Smooth muscle cell of the brain vasculature (primary cell): Measurements from ENCODE around the gene SGIP1.

ENCODE experiments used
- DNase-seq: peaks from one replicate; pipeline ENCODE4 v3.0.0-alpha.2; 2012; ENCODE audit warnings: low read depth, low spot score

Gene SGIP1

DNA sequence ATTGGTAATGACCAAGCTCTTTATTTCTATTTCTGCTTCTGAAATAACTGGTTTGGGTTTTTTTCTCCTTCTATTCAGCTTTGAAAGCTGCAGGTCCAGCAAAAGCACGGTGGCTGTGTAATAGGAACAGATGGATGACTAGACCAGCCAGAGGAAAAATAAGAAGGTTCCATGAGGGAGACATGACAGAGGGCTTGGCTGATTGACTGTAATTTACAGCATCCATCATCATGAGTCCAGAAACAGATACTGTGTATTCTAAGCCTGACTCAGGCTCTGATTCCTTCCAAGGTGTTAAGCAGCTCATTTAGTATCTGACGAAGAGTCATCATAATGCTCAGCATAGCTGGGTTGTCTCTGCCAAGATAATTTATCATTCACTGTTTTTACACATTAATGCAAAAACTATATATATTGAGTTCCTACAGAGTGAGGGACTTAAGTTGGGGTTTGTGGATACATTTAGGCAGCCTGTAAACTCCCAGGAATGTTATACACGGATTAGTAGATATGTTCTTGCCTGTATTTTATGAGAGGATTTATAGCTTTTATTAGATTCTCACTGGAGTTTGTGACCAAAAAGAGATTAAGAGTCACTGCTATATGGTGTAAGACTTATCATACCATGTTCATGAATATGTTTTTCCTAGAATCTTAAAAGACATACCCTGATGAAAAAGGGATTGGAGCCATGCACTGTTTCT is 72.6 kb downstream of the SGIP1 start:
- DNase-seq, result no peak

DNA sequence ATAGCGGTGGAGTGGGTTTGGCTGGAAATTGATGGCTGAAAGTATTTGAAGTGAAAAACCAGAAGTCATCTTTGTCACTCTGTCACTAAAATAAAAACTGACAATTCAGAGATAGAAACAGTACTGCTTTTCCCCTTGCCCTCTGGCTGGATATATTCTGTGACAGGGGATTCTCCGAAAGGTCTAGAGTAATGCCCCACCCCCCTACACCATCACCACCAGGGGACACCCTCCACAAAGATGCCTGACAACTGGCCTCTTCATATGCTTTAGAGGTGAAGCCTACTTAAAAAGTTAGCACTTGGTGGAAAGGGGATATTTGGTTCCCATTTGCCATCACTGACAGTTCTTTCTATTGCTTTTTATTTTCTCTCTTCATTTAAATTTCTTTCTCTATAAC is 73.5 kb downstream of the SGIP1 start:
- DNase-seq, result no peak

DNA sequence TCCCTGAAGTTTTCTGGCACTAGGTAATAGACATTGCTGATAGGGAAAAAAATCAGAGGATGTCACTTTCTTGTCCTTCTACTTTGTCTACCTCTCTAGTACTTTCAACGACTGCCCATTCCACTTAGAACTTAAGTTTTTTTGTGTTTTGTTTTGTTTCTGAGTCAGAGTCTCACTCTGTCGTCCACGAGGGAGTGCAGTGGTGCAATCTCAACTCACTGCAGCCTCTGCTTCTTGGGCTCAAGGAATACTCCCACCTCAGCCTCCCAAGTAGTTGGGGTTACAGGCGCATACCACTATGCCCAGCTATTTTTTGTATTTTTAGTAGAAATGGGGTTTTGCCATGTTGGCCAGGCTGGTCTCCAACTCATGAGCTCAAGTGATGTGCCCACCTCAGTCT is 79.2 kb downstream of the SGIP1 start:
- no peak for DNase-seq

DNA sequence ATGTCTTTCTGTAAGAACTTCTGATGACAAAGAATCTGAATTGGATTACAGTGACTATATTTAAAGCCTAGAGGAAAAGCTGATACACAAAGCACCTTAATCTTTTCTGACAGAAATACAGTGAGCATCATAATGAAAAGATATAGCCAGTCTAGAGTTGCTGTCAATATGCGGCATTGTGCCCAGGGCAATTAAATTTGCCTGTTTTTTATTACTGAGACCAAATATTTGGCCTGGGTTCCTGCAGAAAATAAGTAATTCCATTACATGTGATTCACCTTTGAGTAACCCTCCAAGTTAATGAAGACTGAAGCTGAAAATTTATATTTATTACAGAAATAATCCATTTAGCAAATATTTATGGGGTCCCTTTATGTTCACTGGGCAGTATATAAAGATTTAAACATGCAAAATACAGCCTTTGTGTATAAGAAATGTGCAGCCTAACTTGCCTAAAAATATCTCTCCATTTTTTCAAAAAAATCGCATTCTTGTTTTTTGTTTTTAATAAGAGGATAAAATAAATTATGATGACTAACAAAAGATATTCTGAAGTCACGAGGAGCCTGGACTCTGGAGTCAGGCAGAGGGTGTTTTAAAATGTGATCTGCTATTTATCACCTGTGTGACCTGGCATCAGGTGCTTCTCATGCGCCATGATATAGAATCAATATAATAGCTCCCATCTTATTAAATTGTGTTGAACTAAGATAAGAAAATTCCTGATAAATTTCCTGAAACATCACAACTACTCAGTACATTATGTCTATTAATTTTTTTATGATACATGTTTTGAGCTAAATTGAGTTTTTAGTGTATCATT is 83.6 kb downstream of the SGIP1 start:
- no peak for DNase-seq

DNA sequence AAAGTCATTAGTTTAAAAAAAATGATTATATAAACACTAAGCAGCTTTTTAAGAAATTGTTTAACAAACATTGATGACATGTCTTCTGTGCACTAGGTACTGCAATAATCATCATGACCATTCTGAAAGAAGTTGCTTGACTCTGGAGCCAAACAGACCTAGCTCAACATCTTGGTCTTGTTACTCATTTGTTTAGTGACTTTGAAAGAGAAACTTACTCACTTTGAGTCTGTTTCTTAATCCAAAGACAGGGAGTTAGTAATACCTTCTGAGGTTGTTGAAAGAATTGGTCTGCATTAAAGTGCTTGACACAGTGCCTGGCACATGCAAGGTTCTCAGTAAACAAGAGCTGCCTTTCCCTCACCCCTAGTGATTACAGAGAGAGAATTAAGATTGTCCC is 84.4 kb downstream of the SGIP1 start:
- no peak for DNase-seq

DNA sequence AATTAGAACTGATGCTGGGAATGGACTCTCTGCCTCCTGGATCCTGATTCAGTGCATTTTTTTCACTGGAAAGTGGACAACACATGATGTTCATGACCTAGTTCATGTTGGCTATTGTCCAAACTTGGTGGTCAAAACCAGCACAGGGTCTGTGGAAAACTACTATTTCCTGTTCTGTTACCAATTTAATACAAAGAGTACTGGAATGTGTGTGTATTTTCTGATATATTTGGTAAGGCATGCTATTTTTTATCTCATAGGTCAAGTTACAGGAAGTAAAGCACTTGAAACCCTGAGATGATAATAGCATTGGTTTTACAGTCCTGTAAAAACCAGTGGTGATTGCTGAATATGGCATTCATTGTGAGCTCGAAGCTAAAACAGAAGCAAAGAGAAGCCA is 89.9 kb downstream of the SGIP1 start:
- DNase-seq, result no peak

DNA sequence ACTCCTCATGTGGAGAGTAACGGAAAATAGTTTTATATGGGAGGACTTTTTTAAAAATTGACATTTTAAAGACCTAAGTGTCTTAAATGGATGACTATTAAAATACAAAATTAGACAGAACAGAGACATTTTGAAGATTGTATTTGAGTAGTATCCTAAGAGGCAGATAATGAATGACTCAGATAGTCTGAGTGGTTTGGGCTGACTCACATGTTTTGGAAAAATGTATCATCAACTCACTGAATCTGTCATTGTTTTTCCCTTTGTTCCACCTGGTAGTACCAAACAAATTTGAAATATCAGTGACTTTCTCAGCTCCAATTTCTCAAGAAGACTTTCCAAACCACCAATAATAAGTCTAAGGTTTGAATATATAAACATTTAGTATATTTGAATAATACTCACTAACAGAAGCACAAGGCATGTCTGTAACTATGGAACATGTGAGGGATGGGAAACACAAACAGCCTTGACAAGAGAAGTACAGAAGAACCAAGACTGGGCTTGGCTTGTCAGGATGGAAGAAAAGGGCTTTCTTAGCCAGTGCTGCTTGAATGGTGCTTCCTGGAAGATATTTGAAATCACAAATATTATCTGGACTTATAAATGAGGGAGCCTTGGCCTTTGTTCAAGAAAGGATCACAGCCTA is 90.6 kb downstream of the SGIP1 start:
- no peak for DNase-seq

DNA sequence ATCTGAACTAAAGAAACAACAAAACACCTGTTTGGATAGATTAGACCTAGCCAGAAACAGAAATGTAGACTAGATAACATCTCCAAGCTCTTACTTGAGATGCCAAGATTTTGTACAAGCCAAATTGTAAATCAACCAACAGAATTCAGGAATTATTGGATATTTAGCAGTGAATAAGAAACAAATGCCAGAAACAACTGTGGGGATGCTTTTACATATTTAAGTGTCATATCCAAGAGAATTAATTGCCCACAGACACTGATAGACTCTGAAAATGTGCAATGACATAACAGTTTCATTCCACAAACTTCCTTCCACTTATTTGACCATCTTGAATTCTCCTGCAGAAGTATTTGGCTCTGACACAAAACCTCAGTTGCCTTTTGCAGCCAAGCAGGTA is 92.3 kb downstream of the SGIP1 start:
- no peak for DNase-seq

DNA sequence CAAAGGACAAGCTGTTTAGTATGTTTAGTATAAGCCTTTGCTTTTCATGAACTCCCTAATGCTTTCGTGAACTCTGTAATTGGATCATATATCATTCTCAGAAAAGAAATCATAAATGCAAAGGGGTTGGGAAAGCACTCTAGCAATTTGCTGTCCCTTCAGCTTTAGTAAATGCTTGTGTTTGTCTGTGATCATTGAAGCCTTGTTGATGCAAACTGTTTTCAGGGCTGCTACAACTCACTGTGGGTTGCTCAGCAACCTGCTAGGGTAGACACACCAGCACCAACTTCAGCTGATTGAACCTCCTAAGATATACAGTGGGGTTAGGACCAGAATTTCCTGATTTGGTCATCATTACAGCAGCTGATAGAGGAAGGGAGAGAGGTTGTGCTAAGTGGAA is 95.0 kb downstream of the SGIP1 start:
- no peak for DNase-seq

DNA sequence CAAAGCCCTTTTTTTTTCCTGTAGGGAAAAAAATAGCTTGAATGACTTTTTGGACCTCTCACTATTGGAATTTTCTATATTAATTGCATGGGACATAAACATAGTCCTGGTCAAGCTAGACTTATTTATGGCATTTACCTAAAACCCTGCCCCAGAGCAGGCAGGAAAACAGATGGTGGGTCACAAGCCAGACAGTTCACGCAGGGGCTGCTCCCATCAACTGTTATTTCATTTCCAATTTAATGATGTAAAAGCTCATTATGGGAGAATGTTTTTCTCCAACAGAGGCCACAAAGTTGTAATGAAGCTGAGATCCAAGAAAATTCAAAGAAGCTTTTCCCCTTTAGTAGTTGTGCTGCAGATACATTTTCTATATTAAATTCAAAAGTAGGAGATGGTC is 99.2 kb downstream of the SGIP1 start:
- no peak for DNase-seq

DNA sequence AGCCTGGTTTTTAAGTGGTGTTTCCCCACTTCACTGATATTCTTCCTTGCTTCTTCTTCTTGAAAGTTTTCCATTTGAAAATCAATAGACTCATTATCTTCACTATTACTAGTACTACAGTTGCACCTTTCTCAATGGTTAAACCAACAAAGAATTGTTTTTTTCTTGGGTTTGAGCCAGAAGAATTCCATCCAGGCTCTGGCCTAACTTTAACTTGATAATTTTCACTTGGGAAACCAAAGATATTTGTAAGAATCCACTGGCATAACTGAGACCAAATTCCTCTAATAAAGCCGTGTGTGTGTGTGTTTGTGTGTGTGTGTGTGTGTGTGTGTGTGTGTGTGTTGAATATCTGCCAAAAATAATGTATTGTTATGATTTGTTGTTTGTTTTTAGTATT is 103.2 kb downstream of the SGIP1 start:
- no peak for DNase-seq

DNA sequence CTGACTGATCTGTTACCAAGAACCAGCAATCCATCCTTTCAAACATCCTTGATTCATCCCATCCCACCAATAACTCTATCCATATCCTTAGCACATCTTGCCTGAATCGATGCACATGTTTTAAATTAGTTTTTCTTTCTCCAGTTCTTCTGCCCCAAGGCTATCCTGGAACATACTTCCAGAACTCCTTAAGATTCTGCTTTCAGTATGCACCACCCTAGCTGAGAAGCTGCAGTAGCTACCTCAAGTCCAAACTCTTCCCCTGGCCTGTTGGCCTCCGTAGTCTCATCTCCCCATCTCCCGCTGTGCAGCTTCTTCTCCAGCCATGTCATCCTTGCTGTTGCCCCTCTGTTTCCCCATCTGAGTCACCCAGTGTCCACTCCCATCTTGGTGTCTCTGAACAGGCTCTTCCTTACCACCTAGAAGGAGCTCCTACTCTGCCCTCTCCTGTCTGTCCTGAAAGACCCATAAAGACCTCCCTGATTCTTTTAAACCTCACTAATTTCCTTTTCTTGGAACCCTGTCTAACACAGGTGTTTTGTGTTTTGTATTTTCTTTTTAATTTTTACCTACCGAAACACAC is 108.0 kb downstream of the SGIP1 start:
- DNase-seq, result no peak

DNA sequence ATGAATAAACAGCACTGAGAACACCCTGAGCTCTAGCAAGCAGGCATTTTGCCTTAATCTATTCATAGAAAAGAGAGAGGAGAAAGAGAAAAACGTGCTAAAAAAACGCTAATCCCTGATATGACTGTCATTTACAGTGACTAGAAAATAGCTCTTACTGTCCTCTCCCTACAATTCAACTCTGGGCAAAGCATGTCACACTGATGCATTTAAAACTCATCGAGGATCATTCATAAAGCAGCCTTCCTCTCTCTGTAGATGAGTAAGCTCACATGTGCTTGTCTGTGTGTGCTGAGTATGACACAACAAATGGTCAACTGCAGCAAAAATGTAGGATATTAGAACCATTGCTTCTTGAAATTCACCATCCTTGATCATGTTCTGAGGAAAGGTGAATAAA is 109.0 kb downstream of the SGIP1 start:
- no peak for DNase-seq

DNA sequence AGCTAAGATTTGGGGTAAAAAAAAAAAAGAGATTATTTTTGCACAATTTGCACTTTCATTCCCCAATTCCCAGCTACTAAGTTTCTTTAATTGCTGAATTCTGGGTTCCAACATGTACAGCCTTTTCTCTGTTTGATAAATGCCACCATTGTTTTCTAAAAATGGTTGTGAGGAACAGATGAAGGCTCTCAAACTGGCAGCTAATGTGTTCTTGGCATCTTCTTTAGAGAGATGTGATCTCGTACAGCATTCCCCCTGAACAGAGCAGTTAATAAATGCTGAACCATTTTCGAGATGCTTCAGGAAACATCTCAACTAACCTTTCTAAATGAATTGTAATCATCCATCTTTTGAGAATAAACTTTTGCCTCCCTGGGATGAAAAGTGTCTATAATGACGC is 110.4 kb downstream of the SGIP1 start:
- DNase-seq, result no peak

DNA sequence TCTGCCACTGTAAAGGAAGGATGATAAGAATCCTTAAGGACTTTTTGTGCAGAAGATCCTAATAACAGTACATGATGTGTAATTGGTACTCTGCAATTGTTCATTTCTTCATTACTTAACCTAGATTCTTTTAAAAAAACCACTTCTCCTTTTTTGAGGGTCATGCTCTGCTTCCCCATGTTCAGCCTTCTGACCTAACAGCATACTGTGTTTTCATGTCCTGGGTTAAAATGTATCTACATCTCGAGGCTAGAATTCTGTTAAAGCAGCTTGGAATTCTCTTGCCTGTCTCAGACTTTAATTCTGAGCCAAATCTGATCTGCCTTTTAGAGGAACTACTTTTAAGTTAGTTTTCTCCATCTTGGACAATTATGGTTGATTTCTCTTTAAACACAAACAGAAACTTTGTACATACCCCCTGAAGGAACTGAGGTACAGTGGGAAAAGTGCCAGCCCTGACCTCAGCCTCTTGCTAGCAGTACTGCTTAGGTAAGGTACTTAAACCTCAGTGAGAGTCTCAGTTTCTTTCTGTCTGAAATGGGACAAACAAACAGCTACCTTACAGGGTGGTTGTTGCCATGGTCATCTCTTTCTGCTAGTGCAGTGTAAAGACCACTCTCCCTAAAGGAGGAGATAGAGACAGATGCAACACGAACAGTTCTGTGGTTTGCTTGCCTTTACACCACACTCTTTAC is 115.1 kb downstream of the SGIP1 start:
- no peak for DNase-seq

DNA sequence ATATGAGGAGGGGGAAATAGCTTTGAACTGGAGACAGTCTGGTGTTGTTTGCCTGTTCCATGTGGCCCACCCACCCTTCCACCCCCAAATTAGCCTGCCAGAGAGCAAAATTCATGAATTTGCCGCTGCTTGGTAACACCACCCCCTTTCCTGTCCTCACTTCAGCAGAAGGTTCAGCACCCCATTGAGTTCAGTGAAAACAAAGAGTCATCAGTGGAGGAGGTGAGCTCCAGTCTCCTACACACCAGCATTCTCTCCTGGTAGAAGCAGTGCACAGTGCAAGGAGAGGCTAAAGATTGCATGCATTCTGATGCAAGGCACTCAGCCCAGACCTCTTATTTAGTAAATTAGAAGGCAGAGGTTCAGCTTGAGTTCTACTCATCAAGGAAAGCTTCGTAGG is 118.6 kb downstream of the SGIP1 start:
- no peak for DNase-seq

DNA sequence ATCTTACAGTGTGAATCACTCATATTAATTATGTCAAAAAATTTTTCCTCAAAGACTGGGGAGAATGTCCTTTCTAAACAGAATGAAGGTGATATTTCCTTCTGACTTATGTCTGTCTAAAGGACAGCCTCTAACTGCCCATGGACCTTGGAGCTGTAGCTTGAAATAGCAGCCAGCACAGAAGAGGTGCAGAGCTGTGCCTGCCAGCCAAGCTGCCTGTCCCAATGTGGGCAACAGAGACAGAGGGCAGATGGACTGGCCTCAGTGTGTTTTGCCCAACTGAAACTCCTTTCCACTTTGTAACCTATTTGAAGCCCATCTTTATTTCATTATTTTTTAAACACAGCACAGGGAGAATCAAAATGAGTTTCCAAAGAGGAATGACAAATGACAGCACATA is 120.7 kb downstream of the SGIP1 start:
- DNase-seq, result no peak

DNA sequence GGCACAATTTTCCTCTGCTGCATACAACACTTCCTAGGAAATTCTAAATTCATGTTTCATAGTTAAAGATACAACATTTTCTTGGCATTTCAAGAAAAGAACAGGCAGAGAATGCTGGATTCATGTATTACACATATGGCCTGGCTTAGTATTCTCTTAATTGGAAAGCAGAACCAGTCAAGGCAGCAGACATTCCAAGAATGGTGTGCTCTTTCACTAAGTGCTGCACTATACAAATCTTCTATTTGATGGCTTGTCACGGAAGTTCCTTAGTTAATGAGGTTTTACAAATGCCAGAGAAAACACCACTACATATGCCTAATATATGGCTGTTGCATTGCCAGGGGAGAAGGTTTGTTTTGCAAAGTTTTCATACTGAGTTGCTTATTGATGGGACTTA is 137.5 kb downstream of the SGIP1 start:
- DNase-seq, result no peak

DNA sequence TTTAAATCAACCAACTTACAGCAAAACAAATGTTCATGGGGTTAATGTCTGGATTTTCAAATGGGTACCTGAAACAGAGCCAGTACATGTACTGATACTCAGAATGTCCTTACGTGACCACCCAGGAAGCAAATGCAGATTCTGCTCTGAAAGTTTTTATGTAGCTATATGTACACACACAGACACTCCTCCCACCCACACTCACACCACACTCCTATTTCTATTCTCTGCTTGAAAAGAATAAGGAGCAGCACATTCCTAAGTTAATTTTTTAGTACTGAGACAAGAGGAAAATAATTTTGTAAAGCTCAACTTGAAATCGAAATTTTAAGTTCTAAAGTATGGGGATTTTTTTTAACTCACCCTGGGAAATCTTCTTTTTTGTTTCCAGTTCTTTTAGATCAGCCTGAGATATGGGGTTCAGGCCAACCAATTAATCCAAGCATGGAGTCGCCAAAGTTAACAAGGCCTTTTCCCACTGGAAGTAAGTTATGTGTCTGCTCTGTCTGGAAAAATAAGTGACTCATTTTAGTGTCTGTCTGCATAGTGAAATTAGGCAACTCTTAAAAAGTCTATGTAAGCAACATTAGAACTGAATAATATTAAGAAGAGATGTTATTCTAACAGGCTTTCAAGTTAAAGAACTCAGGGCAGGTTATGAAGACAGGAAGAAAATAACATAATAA is 142.8 kb downstream of the SGIP1 start:
- DNase-seq, result peak; percentile 32

DNA sequence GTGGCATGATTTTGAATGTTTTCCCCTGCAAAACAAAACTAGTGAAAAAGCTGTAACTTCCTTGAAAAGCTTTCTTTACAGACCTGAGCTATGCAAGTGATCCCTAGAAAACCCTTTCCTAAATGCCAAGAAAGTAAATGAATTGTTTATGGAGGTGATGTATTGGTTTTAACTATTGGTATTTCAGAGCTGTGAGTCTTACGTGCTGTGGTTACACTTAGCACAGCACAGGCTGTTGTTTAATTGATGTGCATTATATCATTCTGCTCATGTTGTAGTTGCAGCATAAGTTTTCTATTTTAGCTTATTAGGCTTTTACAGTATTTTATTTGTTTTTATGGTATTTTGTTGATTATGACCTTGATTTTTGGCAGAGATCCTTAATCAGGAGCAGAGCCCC is 144.2 kb downstream of the SGIP1 start:
- no peak for DNase-seq

DNA sequence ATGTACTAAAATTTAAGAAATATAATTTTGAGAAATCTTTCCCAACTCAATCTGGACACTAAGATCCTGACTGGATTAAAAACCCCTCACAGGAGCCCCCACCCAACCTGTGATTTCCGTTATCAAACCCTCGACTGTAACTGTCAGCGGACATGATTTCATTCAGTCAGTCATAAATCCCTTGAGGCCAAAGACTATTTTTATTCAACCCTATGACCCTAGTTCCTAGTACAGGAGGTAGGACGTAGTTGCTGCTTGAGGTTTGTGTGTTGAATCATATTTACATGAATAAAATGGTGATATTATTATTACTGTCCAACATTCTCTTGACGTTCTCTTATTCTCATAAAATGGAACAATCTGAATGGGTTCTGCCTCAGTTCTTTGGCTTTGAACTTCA is 145.2 kb downstream of the SGIP1 start:
- DNase-seq, result no peak
